BJ (cell line): ENCODE measurements around the gene ZNF587B. TPM values are rescaled to one million over a fixed set of nuclear protein-coding genes. Genes with fewer than 3 reads are reported as not detected.
"Not testable (repeated sequence)": the region's sequence is repeated elsewhere in the genome, so short reads cannot be mapped to it uniquely, and the experiment has no call there.

Experiments
- CTCF ChIA-PET: fragments of 350-600 bp; formaldehyde crosslinking; extraction: SDS; loops from one replicate; lab custom pipeline; 2021; ENCODE audit warnings: antibody characterized with exemption, inconsistent platforms; lab: Yijun Ruan, JAX
- POLR2A ChIA-PET: fragments of 300-600 bp; sonication (Branson Sonifier 250); formaldehyde crosslinking; extraction: SDS; loops from one replicate; lab custom pipeline; 2021; ENCODE audit warnings: antibody characterized with exemption; lab: Charles Lee
- DNase-seq: peaks from one replicate; pipeline ENCODE4 v3.0.0-alpha.2; 2011; ENCODE audit warnings: low read depth
- H3K27me3 ChIP-seq: 2 replicates; pipeline ENCODE4 v1.6.0; 2011; ENCODE audit warnings: low read length; ENCODE audit not compliant: control insufficient read depth, insufficient read depth
- H3K36me3 ChIP-seq: 2 replicates; pipeline ENCODE4 v1.5.1; 2011; ENCODE audit warnings: low read length; ENCODE audit not compliant: control insufficient read depth, insufficient read depth
- H3K4me3 ChIP-seq: 2 replicates; pipeline ENCODE4 v1.5.1; 2011; ENCODE audit warnings: low read depth, mild to moderate bottlenecking, control low read depth, low read length
- CTCF ChIP-seq: IDR thresholded peaks from 2 replicates; pipeline ENCODE4 v1.5.1; 2011; ENCODE audit warnings: low read depth, mild to moderate bottlenecking, control low read depth, inconsistent platforms, low read length, moderate library complexity; ENCODE audit not compliant: insufficient read depth
- polyA plus RNA-seq: library from polyadenylated mRNA; depleted of rRNA; stranded (reverse); fragments of >200 nt; gene quantifications from 2 replicates; pipeline ENCODE4 v1.2.3, GENCODE V29; 2011

Gene ZNF587B
- polyA plus RNA-seq, 1 experiment: 2.3 TPM

GRCh38 chr19:57823608-57824007 is 6.5 kb upstream of the ZNF587B start:
- CTCF ChIA-PET, H3K4me3 ChIP-seq, H3K27me3 ChIP-seq, H3K36me3 ChIP-seq, POLR2A ChIA-PET, DNase-seq: not testable (repeated sequence)

DNA sequence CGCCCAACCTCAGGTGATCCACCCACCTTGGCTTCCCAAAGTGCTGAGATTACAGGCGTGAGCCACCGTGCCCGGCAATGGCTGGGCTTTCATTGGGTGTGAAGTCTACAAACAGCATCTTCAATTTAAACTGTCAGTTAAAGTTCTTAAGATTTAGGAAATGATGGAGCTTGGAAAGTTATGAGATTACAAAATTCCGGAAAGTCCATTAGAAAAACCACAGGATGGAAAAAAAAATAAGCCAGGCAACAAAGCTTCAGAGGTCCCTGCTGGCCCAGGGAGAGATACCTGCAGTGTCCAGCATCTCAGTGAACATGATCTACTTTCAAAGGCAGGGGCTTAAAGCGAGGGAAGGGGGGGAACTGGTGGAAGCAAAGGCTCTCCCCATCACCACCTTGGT is 4.6 kb upstream of the ZNF587B start:
- no peak for TF ChIP-seq CTCF
- ChIA-PET POLR2A (interaction anchor here (0.6 to 0.7 kb wide), 2 partner anchors 10 to 328 kb away, joined by 3 to 24 read pairs; partner anchors contain the start of gene ZNF552), CTCF (no interaction called here)
- DNase-seq: no peak
- no peaks in the 10 kb centered on the region for H3K27me3 ChIP-seq
- no peak overlapping the region for H3K4me3 ChIP-seq
- H3K36me3 ChIP-seq: peaks cover 1% of the 10 kb centered on the region

GRCh38 chr19:57829316-57829715 is 783 bp upstream of the ZNF587B start:
- CTCF ChIA-PET: no interaction called here
- POLR2A ChIA-PET: no interaction called here
- Histone ChIP-seq H3K36me3 (no peaks in the 10 kb centered on the region; the same call in none of the 2 replicates), H3K27me3 (no peaks in the 10 kb centered on the region), H3K4me3 (no peak overlapping the region)
- TF ChIP-seq CTCF: no peak
- DNase-seq: no peak

DNA sequence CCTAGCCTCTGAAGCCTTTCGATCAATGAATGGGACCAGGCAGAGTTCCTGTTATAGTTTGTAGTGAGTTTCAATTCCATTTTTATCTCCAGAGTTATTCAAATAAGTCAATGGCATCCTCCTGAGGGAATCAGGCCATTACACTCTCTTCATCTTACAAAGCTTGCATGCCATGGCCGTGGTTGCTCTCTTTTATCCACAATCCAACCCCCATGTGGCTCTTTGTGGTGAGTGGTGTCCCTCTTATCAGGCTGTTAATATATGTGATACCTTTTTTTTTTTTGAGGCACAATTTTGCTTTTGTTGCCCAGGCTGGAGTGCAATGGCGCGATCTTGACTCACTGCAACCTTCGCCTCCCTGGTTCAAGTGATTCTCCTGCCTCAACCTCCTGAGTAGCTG is 6.9 kb downstream of the ZNF587B start:
- DNase-seq, H3K27me3 ChIP-seq, POLR2A ChIA-PET, H3K36me3 ChIP-seq, CTCF ChIA-PET, H3K4me3 ChIP-seq: not testable (repeated sequence)

DNA sequence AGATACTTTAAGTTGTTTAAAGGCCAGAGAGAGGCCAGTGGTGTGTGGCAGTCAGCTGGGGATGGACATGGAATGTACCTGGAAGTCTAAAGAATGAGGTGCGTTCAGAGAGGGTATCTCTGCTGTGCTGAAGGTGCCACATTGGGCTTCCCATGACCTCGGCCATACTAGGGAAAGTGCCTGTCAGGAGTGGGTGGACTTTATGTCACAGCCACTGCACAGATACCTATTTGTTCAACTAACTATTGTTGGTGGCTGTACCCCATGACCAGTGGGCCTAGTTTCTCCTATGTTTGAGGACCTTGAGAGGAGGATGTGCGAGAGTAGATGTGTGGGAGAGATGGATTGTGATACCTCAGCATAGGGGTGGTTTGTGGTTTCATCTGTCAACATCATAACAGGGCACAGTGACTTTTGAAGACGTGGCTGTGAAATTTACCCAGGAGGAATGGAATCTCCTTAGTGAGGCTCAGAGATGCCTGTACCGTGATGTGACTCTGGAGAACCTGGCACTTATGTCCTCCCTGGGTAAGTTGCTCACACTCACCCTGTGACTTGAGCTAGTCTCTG is 8.6 kb downstream of the ZNF587B start:
- DNase-seq, CTCF ChIA-PET, H3K36me3 ChIP-seq, POLR2A ChIA-PET, H3K27me3 ChIP-seq, H3K4me3 ChIP-seq: not testable (repeated sequence)

- DNase-seq: no peak
Measured at GRCh38 chr19:57841122-57841763, 11.1 kb downstream of the ZNF587B start.

GRCh38 chr19:57847164-57847563 is 17.1 kb downstream of the ZNF587B start:
- POLR2A ChIA-PET, H3K27me3 ChIP-seq, H3K36me3 ChIP-seq, CTCF ChIA-PET, DNase-seq, H3K4me3 ChIP-seq: not testable (repeated sequence)

More at GRCh38 chr19:57841122-57841763, 11.1 kb downstream of the ZNF587B start:
- H3K4me3 ChIP-seq: no peak overlapping the region
- POLR2A ChIA-PET: no interaction called here
- CTCF ChIA-PET: no interaction called here
- H3K36me3 ChIP-seq: peaks cover 3% of the 10 kb centered on the region
- no peak for TF ChIP-seq CTCF
- no peaks in the 10 kb centered on the region for H3K27me3 ChIP-seq

- CTCF ChIA-PET, POLR2A ChIA-PET, H3K4me3 ChIP-seq: not testable (repeated sequence)
Measured at GRCh38 chr19:57849162-57849665, 19.1 kb downstream of the ZNF587B start.

GRCh38 chr19:57849666-57850473 is 19.8 kb downstream of the ZNF587B start, which contains the start of gene ZNF587:
TSS of gene ZNF587 (plus strand) at chr19:57849859. CDS start at chr19:57850039, 180 bp downstream.
- peak; percentile 35 for DNase-seq
- CTCF ChIA-PET, POLR2A ChIA-PET, H3K36me3 ChIP-seq, H3K27me3 ChIP-seq: not testable (repeated sequence)
- peak within 1 kb of the TSS; percentile 77 for H3K4me3 ChIP-seq

More at GRCh38 chr19:57849162-57849665, 19.1 kb downstream of the ZNF587B start:
- not testable (repeated sequence) for DNase-seq, H3K27me3 ChIP-seq, H3K36me3 ChIP-seq
